DOHH2 (cell line): ENCODE measurements around the gene MAP4K4.
A peak's percentile ranks its signal among the peaks of the same experiment; 100 is the strongest.

Experiments used
- H3F3A ChIP-seq: fragments of 200-600 bp; sonication (generic), shearing (Covaris generic); 2 replicates; pipeline ENCODE4 v1.6.0; 2016; ENCODE audit warnings: antibody characterized with exemption, mild to moderate bottlenecking; ENCODE audit not compliant: control insufficient read depth, insufficient read depth
- H3K27ac ChIP-seq: fragments of 200-600 bp; sonication (generic); 2 replicates; pipeline ENCODE4 v1.5.1; 2014; ENCODE audit warnings: low read depth, mild to moderate bottlenecking, low read length, moderate library complexity
- H3K27me3 ChIP-seq: fragments of 200-600 bp; sonication (generic); 2 replicates; pipeline ENCODE4 v1.6.1; 2014; ENCODE audit warnings: mild to moderate bottlenecking, low read length, mixed read lengths; ENCODE audit not compliant: control insufficient read depth
- H3K36me3 ChIP-seq: fragments of 200-600 bp; sonication (generic); 2 replicates; pipeline ENCODE4 v1.6.1; 2014; ENCODE audit warnings: mild to moderate bottlenecking, low read length, moderate library complexity, mixed read lengths; ENCODE audit not compliant: control insufficient read depth
- H3K4me1 ChIP-seq: fragments of 200-600 bp; sonication (generic); 2 replicates; pipeline ENCODE4 v1.6.1; 2014; ENCODE audit warnings: mild to moderate bottlenecking, low read length, mixed read lengths; ENCODE audit not compliant: control insufficient read depth
- H3K4me2 ChIP-seq: fragments of 200-600 bp; sonication (generic); 2 replicates; pipeline ENCODE4 v1.6.0; 2014; ENCODE audit warnings: mild to moderate bottlenecking, low read length, moderate library complexity
- H3K4me3 ChIP-seq: fragments of 200-600 bp; sonication (generic); 2 replicates; pipeline ENCODE4 v1.5.1; 2014; ENCODE audit warnings: mild to moderate bottlenecking, low read length, mixed read lengths
- H3K79me2 ChIP-seq: fragments of 200-600 bp; sonication (generic); 2 replicates; pipeline ENCODE4 v1.6.1; 2014; ENCODE audit warnings: mild to moderate bottlenecking, low read length, mixed read lengths; ENCODE audit not compliant: control insufficient read depth
- H3K9me2 ChIP-seq: fragments of 200-600 bp; sonication (generic); replicated peaks from 2 replicates; pipeline ENCODE4 v1.6.1; 2014; ENCODE audit warnings: mild to moderate bottlenecking, low read length, mixed read lengths; ENCODE audit not compliant: control insufficient read depth
- H3K9me3 ChIP-seq: fragments of 200-600 bp; sonication (generic); 2 replicates; pipeline ENCODE4 v1.6.1; 2014; ENCODE audit warnings: antibody characterized with exemption, low read length, mixed read lengths; ENCODE audit not compliant: control insufficient read depth, insufficient read depth
- H4K20me1 ChIP-seq: fragments of 200-600 bp; sonication (generic); 2 replicates; pipeline ENCODE4 v1.6.0; 2014; ENCODE audit warnings: low read depth, mild to moderate bottlenecking, antibody characterized with exemption, low read length, moderate library complexity; ENCODE audit not compliant: control insufficient read depth, insufficient read depth
- EZH2phosphoT487 ChIP-seq: fragments of 200-600 bp; sonication (generic); IDR thresholded peaks from 2 replicates; pipeline ENCODE4 v1.6.1; 2017; ENCODE audit warnings: borderline replicate concordance, mild to moderate bottlenecking, antibody characterized with exemption, low read length, moderate library complexity, mixed read lengths
- TF ChIP-seq, protein P1 (sequence below): fragments of 200-600 bp; sonication (generic); IDR thresholded peaks from one replicate; pipeline ENCODE4 v1.5.1; 2014; ENCODE audit warnings: antibody characterized with exemption, mild to moderate bottlenecking, low read depth, low read length; ENCODE audit not compliant: poor library complexity, severe bottlenecking

MAP4K4 gene

DNA sequence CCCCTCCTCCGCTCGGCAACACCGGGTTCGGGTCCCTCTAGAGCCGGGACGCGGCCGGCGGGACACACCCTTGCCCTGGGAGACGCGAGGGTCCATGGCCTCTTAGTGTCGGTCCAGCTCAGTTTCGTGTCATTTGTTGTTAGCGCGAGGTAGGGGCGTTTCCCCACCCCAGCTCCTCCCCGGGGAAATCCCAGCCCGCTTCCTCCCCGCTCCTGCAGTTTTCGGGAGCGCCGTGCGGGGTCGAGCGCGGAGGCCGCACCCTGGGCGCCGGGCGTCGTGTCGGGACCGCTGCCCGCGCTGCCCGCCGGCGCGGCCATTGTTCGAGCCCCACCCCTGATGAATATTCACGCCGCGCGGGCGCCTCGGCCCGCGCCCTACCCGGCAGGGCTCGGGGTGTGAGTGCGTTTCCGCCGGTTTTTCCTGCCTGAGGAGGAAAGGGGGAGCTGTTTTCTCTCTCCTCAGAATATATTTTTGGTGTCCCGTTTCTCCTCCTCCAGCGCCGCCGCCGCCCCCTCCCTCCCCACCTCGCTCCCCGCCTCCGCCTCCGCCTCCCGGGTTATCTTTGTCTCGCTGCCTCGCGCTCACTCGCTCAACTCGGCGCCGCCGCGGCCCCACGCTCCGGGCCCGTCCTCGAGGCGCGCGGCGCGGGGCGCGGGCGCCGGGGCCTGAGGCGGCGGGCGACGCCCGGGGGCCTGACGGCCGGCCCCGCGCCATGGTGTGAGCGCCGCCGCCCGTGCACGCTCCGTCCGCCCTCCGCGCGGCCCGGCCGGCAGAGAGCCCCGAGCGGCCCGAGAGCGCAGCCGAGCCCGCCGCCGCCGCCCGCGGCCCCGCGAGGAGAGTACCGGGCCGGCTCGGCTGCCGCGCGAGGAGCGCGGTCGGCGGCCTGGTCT is at the start of gene MAP4K4:
TSS of gene MAP4K4 (plus strand) at position 584 of the 890 bp plus-strand sequence. CDS start 374 bp downstream, outside the sequence.
- Histone ChIP-seq H3K79me2 (peaks cover 46% of the 10 kb centered on the region), H3K4me1 (peaks cover 30% of the 10 kb centered on the region), H3K27ac (peak within 1 kb of the TSS; percentile 78), H3K27me3 (peaks cover 12% of the 10 kb centered on the region), H4K20me1 (peaks cover 12% of the 10 kb centered on the region; the same call in 1 of the 2 replicates), H3F3A (peaks cover 13% of the 10 kb centered on the region; the same call in 1 of the 2 replicates), H3K36me3 (peaks cover 42% of the 10 kb centered on the region), H3K9me3 (no peaks in the 10 kb centered on the region), H3K4me2 (peak within 1 kb of the TSS; percentile 94), H3K9me2 (no peaks in the 10 kb centered on the region), H3K4me3 (peak within 1 kb of the TSS; percentile 88)
- TF ChIP-seq EZH2phosphoT487: no peak
- TF ChIP-seq, protein P1, sequence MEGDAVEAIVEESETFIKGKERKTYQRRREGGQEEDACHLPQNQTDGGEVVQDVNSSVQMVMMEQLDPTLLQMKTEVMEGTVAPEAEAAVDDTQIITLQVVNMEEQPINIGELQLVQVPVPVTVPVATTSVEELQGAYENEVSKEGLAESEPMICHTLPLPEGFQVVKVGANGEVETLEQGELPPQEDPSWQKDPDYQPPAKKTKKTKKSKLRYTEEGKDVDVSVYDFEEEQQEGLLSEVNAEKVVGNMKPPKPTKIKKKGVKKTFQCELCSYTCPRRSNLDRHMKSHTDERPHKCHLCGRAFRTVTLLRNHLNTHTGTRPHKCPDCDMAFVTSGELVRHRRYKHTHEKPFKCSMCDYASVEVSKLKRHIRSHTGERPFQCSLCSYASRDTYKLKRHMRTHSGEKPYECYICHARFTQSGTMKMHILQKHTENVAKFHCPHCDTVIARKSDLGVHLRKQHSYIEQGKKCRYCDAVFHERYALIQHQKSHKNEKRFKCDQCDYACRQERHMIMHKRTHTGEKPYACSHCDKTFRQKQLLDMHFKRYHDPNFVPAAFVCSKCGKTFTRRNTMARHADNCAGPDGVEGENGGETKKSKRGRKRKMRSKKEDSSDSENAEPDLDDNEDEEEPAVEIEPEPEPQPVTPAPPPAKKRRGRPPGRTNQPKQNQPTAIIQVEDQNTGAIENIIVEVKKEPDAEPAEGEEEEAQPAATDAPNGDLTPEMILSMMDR: peak; percentile 29

DNA sequence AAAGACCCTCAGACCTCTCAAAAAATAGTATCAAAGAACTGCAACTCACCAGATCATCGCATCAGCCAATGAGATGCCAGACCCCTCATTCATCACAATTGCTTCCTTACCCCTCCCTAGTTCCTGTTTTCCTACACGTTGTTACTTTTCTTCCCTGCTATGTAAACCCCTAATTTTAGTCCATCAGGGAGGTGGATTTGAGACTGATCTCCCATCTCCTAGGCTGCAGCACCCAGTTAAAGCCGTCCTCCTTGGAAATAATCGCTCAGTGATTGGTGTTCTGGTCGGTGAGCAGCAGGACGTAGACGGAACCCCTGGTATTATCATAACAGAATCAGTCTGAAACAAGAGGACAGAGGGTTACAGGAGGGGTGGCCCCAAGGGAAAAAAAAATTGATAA is 44.0 kb upstream of the MAP4K4 start:
- Histone ChIP-seq H3F3A (no peaks in the 10 kb centered on the region), H3K79me2 (no peaks in the 10 kb centered on the region), H3K9me2 (no peaks in the 10 kb centered on the region), H3K9me3 (no peaks in the 10 kb centered on the region), H3K4me1 (peaks cover 11% of the 10 kb centered on the region), H3K27me3 (no peaks in the 10 kb centered on the region; the same call in 1 of the 2 replicates), H3K27ac (no peak overlapping the region), H4K20me1 (no peaks in the 10 kb centered on the region), H3K36me3 (no peaks in the 10 kb centered on the region), H3K4me3 (no peak overlapping the region), H3K4me2 (peak overlapping the region; percentile 23; the same call in 1 of the 2 replicates)
- TF ChIP-seq EZH2phosphoT487: no peak
- TF ChIP-seq, protein P1: no peak

DNA sequence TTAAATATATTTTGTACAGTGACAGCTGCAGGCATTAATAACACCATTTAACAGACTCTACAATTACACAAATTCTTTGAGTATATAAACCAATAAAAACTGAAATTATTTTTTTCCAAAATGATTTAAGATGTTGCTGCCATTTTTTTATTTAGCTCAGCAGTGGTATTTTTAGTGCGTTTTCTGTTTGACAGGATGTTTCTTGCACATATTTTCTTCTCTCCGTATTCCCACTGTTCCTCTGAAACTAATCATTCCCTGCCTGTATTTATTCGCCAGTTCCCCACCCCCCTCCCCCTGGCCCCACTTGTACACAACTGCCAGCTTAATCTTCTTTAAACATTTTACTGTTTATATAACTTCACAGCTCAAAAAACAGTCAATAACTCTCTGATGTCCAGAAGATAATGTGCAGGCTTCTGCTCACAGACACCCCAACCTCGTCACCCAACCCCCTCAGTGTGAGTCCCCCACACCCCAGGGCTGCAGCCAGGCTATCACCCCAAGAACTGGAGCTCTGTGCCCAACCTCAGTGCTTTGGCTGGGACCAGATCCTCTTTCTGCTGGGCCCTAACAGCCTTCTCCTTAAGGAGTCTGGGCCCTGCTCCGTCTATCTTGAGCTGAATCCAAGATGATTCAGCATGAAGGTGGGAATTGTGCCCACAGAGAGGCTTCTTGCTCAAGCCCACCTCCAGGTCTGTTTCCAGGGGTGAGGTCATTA is 41.6 kb upstream of the MAP4K4 start:
- H3K4me1 ChIP-seq: peaks cover 11% of the 10 kb centered on the region

More for the DNA sequence above, 41.6 kb upstream of the MAP4K4 start:
- Histone ChIP-seq H3K36me3 (no peaks in the 10 kb centered on the region), H3K9me3 (no peaks in the 10 kb centered on the region), H3K9me2 (no peaks in the 10 kb centered on the region), H3K27ac (no peak overlapping the region), H3K4me3 (no peak overlapping the region), H3F3A (no peaks in the 10 kb centered on the region), H3K27me3 (no peaks in the 10 kb centered on the region; the same call in 1 of the 2 replicates), H3K79me2 (no peaks in the 10 kb centered on the region), H3K4me2 (no peak overlapping the region), H4K20me1 (no peaks in the 10 kb centered on the region)
- TF ChIP-seq, protein P1: no peak
- TF ChIP-seq EZH2phosphoT487: no peak
